ENCODE results near the gene CDK16.

The CDK16 gene

DNA sequence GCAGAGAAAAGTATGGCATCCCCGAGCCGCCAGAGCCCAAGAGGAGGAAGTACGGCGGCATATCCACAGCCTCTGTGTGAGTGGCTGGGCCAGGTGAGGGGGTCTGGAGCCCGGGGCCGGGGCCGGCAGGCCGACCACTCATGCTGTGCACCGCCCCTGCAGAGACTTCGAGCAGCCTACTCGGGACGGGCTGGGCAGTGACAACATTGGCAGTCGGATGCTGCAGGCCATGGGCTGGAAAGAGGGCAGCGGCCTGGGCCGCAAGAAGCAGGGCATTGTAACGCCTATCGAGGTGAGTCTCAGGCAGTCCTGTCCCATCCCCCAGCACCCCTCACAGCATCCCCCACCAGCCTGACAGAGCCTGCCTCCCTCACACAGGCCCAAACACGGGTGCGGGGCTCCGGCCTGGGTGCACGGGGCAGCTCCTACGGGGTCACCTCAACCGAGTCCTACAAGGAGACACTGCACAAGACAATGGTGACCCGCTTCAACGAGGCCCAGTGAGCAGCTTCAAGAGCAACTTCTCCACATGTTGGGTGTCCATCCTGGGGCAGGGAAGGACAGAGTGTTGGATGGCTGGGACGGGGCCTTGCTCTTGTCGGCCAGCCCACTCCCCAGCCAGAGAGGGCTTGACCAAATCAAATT lies 32.3 kb upstream of the CDK16 start:
- no peak for DNase-seq (ENCODE audit: low spot score)

DNA sequence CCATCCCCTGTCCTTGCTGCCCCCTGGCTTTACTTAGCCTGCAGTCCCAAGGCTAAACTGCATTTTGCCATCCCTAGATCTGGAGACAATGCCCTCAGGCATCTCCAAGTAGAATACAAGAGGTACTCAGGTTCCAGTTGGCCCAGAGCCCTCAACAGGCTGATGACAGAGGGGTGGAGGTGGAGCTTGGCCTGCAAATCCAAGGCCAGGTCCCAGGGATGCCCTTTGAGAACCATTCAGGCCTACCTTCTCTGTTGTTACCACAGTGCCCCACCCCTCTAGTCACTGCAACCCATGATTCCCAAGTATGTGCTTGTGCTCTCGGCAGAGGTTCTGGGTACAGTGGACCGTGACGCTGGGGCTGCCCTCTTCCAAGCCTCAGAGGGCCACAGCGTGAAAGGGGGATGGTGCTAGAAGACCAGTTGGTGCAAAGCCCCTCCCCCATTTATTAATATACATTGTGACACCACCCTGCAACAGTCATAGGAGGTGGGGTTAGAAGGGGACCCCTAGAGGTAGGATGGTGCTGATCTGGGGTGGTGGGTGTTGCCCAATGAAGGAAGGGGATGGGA lies 31.3 kb upstream of the CDK16 start:
- no peak for DNase-seq (ENCODE audit: low spot score)

DNA sequence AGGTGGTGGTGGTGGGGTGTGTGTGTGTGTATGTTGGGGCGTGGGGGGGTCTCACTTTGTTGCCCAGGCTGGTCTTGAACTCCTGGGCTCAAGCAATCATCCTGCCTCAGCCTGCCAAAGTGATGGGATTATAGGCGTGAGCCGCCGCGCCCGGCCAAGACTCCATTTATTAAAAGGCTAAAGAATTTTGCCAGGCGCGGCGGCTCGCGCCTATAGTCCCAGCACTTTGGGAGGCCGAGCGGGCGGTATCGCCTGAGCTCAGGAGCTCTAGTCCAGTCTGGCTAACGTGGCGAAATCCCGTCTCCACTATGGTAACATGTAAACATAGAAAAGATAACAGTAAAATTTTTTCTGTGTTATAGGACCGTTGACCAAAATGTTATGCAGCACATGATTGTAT lies 28.6 kb upstream of the CDK16 start:
- DNase-seq (ENCODE audit: low spot score), result no peak

DNA sequence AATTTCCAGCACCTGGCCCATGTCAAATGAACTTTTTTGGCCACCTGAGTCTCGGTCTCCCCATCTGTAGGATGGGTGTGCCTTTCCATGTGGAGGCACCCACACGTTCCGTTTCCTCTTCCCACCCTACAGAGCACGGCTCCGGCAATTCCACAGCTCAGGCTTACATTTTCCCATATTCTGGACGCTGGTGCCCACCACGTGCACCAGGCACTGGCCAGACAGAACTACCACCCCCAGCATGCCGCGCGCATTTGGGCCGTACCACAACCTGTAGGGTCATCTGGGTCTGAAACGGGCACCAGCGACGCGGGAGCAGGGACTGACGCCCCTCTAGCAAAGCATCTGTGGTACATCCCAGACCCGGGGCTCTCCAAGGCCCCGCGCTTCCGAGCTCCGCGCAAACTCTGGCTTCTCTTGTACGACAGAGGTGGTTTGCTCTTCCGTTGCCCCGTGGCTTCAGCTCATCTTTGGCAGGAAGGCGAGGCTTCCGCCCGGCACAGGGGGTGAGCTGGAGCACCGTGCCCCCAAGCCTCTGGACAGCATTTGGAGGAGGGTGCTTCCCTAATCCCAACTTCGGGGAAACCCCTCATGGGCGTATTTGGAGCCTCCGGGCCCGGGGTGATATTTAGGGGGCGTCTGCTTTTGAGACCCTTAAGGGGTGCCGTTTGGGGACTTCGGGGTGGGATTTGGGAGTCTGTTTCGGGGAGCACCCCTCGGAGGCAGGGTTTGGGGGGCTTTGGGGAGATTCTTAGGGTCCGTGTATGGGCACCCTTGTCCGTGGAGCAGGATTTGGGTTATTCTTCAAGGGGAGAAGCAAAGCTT lies 27.8 kb upstream of the CDK16 start:
- DNase-seq (ENCODE audit: low spot score), result peak; percentile 92

DNA sequence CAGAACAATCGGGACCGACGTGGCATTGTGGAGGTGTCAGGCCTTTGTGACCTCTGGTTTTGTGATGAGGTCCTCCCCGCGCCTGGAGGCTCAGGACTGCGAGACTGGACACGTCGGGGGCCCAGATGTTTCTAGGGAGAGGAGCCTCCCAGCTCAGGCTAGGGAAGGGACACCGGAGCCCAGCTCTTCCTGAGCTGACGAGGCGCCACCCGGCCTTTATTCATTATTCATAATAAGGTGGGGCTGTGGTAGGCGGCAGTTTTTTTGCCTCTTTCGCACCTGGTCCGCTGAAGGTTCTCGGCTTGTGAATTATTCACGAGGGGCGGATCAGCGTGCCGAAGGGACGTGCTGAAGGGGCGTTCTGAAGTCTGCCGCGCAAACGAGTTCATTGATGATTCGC lies 27.1 kb upstream of the CDK16 start:
- DNase-seq (ENCODE audit: low spot score), result peak; percentile 21

DNA sequence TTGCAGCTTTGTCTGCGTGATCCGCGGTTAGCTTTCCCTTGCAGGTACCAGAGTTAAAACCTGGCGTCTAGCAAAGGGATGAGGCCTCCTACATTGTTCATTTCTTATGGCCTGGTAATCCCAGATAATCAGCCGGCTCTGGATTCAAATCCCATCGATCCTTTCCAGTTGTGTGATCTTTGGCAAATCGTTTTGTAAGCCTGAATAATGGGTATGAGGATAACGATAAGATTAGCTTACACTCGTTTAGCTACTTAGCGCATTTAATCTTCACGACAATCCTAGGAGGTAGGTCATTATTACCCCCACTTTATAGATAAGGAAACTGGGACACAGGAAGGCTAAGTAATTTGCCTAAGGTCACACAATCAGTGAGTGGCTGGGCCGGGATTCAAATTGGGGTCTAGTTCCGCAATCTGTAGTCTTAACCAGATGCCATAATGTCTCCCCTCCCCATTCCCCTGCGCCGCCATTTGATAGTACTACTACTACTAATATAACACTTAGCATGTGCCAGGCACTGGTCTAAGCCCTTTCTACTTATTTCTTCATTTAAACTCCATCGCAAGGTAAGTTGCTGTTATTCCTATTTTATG lies 26.6 kb upstream of the CDK16 start:
- no peak for DNase-seq (ENCODE audit: low spot score)

DNA sequence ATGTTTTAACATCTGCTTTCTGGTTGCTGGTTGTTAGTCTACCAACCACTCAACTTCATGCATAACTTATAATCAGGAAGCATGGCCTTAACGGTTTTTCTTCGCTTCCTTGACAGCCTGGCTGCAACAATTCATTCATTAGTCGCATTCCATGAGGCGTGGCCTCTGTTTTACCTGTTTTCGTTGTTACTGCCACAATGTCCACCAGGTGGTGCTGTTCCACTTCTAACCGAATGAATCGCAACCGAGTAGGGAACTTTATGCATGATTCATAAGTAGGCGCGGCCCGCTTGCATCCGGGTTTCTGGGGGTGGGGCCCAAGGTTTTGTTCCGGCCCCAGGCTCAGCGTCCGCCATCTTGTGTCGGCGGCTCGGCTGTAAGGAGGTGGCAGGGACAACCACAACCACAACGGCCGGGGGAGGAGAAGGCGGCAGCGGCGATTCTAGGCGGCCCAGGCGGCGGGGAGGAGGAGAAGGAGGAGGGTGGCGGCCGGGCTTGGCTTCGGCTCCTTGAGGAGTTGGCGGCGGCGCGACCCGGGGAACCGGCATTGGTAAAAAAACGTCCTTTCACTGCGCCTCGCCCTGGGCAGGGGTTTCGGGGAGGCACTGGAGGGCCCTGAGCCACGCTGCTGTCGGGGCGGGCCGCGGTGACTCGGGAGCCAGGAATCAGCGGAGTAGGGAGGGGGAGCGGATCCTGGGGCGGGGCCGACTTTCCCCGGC lies 24.8 kb upstream of the CDK16 start, which contains the start of gene UBA1:
TSS of gene UBA1 (plus strand) at position 355 of the 719 bp plus-strand sequence. CDS start 4,974 bp downstream, outside the sequence.
- DNase-seq (ENCODE audit: low spot score), result peak; percentile 87

DNA sequence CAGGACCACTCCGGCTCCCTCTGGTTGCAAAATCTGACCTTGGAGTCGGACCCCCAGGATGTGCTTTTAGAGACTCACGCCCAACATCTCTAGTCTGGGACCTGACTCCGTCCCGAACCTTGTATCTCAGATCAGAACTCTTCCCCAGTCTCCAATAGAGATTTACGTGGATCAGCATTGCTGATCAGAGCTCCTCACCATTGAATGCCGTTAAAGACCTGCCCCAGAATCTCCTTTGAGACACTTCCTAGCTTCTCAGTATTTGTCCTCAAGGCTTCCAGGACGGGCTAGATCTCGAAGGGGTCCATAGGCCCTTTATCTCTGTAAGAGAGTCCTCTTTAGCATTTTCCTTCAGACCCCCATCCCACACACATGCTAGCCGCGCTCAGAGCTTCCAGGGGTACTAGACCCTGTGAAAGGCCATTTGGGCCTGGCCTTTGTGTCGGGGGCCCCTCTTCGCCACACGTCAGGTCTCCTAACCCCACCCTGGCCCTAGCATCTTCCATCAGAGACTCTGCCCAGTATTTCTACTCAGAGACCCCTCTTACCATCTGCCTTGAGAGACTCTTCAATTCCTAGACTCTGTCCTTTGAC lies 24.2 kb upstream of the CDK16 start:
- DNase-seq (ENCODE audit: low spot score), result no peak

DNA sequence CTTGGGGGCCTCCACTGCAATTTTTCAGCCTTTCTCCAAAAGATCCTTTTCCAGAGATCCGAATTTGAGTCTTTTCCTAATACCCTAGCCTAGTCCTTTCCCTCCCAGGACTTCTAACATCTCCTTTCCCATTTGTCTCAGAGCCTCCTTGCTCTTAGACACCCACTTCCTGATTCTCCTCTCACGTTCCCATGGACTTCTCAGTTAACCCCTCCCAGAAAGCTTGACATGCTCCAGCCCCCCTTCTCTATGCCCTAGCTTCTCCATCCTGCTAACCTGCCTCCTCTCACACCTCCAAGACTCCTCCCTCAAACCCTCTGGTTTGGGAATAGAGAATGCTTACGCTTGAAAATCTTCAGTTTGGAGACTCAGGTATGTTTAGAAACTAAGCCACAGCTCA lies 22.4 kb upstream of the CDK16 start:
- DNase-seq (ENCODE audit: low spot score), result no peak

DNA sequence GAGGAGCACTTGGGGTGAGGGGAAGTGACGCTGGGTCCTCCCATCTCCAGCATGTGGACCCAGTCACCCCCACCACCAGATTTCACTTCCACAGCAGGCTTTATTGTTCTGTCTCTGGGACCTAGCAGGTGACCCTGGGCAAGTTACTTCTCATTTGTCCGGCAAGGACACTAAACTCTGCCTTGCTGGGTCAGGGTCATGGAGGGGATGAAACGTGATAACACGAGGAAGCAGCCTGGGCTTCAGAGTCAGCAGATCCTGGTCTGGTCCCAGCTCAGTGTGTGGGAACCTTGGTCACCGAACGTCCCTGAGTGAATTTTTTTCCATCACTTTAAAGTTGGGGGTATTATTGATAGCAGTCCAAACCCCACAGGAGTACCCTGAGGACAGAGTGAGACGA lies 21.0 kb upstream of the CDK16 start:
- DNase-seq (ENCODE audit: low spot score), result no peak

DNA sequence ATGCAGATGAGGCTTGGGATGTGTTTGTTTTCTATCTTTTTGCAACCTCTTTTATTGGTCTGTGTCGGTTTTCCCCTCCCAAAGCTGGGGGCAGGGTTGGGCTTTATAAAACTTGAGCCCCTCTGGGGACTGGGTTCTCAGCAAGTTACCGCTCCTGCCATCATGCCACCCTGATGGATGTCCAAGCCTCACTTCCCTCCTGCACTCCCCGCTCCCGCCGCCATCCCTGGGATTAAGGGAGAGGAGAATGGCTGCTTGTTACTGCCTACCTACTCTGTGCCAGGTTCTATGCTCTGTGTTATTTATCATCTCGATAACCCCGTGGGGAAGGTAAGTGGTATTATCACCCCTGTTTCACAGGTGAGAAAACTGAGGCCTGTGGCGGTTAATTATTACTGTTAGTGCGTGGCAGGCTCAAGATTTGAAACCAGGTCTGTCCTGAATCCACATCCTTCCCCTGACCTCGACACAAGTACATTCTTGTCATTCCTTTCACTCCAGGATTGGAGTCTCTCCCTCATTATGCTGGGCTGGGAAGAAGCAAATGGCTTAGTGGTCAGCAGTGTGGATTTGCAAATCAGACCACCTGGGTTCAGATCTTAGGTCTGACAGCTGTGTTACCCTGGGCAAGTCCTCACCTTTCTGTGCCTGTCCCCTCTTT lies 20.3 kb upstream of the CDK16 start:
- peak; percentile 23 for DNase-seq (ENCODE audit: low spot score)

DNA sequence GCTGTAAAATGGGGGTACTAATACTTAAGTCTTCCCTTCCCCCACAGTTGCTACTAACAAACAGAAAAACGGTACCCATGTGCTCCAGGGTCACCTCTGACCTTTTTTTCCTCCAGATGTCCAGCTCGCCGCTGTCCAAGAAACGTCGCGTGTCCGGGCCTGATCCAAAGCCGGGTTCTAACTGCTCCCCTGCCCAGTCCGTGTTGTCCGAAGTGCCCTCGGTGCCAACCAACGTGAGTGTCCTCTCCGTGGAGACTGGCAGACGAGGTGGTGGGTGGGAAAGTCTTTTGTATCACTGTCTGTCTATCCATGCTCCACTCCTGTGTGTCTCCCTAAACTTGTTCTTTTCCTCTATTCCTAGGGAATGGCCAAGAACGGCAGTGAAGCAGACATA lies 19.8 kb upstream of the CDK16 start:
- DNase-seq (ENCODE audit: low spot score), result no peak

DNA sequence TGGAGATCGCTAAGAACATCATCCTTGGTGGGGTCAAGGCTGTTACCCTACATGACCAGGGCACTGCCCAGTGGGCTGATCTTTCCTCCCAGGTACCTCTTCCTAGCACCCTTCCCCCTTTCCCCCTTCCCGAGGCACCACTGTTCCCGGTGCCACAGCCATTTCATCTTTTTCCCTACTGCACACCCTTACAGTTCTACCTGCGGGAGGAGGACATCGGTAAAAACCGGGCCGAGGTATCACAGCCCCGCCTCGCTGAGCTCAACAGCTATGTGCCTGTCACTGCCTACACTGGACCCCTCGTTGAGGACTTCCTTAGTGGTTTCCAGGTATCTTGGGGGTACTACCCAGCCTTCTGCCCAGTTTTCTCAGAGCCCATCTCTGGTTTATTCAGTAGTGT lies 19.2 kb upstream of the CDK16 start:
- no peak for DNase-seq (ENCODE audit: low spot score)

DNA sequence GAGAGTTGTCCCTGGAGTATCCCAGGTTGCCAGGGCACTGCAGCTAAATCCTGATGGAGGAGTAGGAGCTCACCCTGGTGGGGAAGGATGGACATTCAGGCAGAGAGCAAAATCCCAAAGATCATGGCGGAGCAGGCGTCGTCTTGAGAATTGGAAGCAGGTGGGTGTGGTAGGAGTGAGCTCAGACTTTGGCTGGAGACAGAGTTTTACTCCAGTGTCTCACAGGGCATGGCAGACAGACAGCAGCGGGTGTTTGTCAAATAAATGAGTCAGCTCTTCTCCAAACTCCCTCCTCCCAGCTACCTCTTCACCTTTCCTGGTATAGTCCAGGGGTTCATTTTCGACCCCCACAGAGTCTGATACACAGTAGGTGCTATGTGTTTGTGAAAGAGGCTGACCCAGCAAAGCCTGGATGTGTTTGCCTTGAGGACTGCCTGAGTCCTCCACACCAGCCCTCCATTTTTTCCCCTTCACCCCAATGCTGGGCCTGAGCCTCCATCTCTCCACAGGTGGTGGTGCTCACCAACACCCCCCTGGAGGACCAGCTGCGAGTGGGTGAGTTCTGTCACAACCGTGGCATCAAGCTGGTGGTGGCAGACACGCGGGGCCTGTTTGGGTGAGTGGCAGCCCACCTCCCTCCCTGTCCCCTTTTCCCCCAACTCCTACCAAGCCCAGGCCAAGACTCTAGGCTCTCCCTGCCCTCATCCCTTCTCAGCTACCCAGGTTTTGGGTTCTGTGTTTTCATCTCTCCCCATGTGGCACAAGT lies 17.9 kb upstream of the CDK16 start:
- DNase-seq (ENCODE audit: low spot score), result peak; percentile 76

DNA sequence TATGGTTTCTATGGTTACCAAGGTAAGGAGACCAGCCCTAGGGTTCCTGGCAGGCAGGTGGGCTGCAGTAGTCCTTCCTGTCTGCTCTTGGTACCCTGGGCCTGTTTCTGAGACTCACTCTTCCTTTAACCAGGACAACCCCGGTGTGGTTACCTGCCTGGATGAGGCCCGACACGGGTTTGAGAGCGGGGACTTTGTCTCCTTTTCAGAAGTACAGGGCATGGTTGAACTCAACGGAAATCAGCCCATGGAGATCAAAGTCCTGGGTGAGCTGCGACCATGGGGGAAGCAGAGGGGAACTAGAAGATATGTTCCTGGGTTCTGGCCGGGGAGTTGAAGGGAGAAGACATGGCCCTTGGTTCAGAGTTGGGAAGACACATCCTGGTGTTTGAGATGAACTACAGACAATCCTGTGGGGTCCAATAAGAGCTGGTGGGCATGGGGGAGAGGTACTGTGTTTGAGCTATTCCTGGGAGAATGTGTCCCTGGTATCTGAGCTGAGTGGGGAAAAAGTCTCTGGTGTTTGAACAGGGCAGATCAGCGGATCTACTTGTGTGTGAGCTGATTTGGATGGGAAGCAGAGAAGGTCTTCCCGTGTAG lies 17.0 kb upstream of the CDK16 start:
- DNase-seq (ENCODE audit: low spot score), result no peak

DNA sequence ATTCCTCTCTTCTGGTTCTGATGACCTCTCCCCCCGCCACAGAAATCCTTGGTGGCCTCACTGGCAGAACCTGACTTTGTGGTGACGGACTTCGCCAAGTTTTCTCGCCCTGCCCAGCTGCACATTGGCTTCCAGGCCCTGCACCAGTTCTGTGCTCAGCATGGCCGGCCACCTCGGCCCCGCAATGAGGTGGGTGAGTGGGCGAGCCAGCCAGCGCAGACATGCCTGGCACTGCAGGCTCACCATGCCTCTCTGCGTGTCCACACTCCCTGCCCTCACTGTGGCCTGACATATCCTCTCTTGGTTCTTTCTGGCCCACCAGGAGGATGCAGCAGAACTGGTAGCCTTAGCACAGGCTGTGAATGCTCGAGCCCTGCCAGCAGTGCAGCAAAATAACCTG lies 16.2 kb upstream of the CDK16 start:
- no peak for DNase-seq (ENCODE audit: low spot score)

DNA sequence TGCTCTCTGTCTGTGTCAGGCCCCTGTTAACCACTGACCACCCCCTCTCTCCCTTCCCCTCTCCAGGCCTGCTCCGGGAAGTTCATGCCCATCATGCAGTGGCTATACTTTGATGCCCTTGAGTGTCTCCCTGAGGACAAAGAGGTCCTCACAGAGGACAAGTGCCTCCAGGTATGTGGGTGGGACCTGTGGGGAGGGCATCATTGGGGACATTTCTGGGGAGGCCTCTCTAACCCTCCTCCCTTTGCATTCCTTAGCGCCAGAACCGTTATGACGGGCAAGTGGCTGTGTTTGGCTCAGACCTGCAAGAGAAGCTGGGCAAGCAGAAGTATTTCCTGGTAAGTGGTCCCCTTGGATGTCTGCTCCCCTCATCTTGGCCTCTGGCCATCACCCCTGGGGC lies 15.6 kb upstream of the CDK16 start:
- no peak for DNase-seq (ENCODE audit: low spot score)

DNA sequence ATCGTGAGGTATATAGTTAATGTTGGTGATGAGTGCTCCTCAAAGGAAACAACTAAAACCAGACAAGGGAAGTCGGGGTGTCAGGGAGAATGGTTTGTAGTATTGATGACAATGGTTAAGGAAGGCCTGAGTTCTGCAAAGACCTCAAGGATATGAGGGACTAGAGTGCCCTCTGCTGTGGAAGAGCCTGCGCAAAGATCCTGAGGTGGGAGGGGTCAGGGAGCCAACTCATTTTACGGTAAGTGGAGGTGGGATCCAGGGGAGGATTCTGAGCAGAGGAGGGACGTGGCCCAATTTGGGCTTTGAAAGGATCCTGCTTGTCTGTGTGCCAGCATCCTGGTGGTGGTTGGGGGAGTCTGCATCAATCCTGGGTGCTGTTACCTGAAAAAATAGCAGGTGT lies 13.5 kb upstream of the CDK16 start:
- no peak for DNase-seq (ENCODE audit: low spot score)

DNA sequence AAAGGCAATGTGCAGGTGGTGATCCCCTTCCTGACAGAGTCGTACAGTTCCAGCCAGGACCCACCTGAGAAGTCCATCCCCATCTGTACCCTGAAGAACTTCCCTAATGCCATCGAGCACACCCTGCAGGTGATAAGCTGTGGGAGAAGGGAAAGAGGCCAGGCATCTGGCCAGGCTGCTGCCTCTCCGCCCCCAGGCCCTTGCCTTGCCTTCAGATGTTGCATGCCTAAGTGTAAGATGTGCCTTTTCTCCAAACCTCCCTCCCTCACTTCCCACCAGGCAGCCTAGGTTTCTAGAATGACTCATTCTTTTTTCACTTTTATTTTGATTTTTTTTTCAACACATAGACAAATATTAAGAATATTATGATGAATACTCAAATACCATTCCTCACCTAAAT lies 12.2 kb upstream of the CDK16 start:
- no peak for DNase-seq (ENCODE audit: low spot score)

DNA sequence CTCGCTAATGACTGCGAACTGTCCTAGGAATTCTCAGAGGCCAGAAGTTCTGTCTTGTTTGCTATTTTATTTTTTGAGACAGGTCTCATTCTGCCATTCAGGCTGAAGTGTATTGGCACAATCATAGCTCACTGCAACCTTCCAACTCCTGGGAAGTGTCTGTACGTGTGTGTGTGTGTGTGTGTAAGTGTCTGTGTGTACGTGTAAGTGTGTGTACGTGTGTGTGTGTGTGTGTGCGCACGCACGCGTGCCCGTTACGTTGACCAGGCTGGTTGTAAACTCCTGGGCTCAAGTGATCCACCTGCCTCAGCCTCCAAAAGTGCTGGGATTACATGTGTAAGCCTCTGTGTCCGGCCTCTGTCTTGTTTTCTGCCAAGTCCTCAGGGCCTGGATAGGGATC lies 10.4 kb upstream of the CDK16 start:
- DNase-seq (ENCODE audit: low spot score), result no peak

All from GM03348 (cell line).